Heart left ventricle (tissue), 13 donors: ENCODE data around the gene PEPD.

Experiments used
- CTCF ChIP-seq, 12 donors: fragments of 200-600 bp; sonication (generic) in 4 of 12; IDR thresholded peaks; one replicate each; pipeline versions ENCODE4 v1.5.0 to v1.8.0; 2018 to 2022; ENCODE audit warnings: antibody characterized with exemption in 12 of 12, mild to moderate bottlenecking in 5 of 12
- POLR2A ChIP-seq, 2 donors: fragments of 450-650 bp; IDR thresholded peaks; one replicate each; pipeline ENCODE4 v1.6.1; 2017; ENCODE audit warnings: antibody characterized with exemption in 2 of 2, mild to moderate bottlenecking in 2 of 2, moderate library complexity in 2 of 2
- donor health status: ischemic (EF 13 %, LVEDD 7.1; RV severe dilation, severe dysfunction).
- donor health status: DM: no; HTN: yes; CAD: no.
- donor health status: DM: no; HTN: no; CAD: no.
- donor health status: ischemic (EF 25% LVEDD 6.9; RV normal size, moderate dysfunction).
- donor health status: ischemic (EF 25% LVEDD 5.7; RV mildly dilated, moderate dysfunction).
- donor health status: ischemic (EF 35%, LVEDD 5.7; RV mildly dilated, moderate dysfunction).
- donor health status: nonischemic (EF 11% LVEDD 7.7; RV severe dilation, severe dysfunction).
- donor health status: DM: yes; HTN: yes; CAD: no.
- donor health status: PGD.
- donor health status: ischemic (EF 29% LVEDD 5.4; RV normal size, mild dysfunction).
- donor health status: nonischemic (EF 23%, LVEDD 6.1; RV moderate dilation, normal function).

GRCh38 chr19:33547676-33548075 lies 26.1 kb upstream of the PEPD start:
- TF ChIP-seq CTCF (IDR thresholded peaks at IDR 0.05) (no peak), POLR2A (IDR thresholded peaks at IDR 0.05) (no peak)
